Thyroid gland (tissue), 4 donors: ENCODE results near the gene DYRK1A. TPM values are rescaled to one million over a fixed set of nuclear protein-coding genes. Genes with fewer than 3 reads are reported as not detected.

Experiments
- DNase-seq, 2 donors: peaks; one replicate each; pipeline ENCODE4 v3.0.0-alpha.2; 2019
- H3K27ac ChIP-seq, 3 donors: fragments of 200-600 bp; sonication (generic); 1 replicate in 2 of 3; 2 replicates in 1 of 3; pipeline ENCODE4 v1.5.1; 2016 to 2019; ENCODE audit warnings: mild to moderate bottlenecking in 1 of 3, moderate library complexity in 1 of 3
- H3K27me3 ChIP-seq: fragments of 200-600 bp; sonication (generic); one replicate; pipeline ENCODE4 v1.5.1; 2019
- H3K36me3 ChIP-seq, 2 donors: fragments of 200-600 bp; sonication (generic); one replicate each; pipeline ENCODE4 v1.5.1; 2016 to 2019
- H3K4me1 ChIP-seq, 2 donors: fragments of 200-600 bp; sonication (generic); one replicate each; pipeline ENCODE4 v1.5.1; 2017 to 2019
- H3K4me3 ChIP-seq, 3 donors: fragments of 200-600 bp; sonication (generic); replicated peaks in 1 of 3; 1 replicate in 2 of 3; 2 replicates in 1 of 3; pipeline ENCODE4 v1.5.1; 2016; ENCODE audit warnings: mild to moderate bottlenecking in 1 of 3
- H3K9me3 ChIP-seq: fragments of 200-600 bp; sonication (generic); one replicate; pipeline ENCODE4 v1.5.1; 2017
- POLR2A ChIP-seq, 2 donors: fragments of 450-650 bp; IDR thresholded peaks; one replicate each; pipeline ENCODE4 v1.6.1; 2017; ENCODE audit warnings: antibody characterized with exemption in 2 of 2, mild to moderate bottlenecking in 2 of 2, moderate library complexity in 1 of 2
- WGBS, 2 donors: methylation state at CpG; one replicate each; pipeline ENCODE4 v1.1.5; 2017; 5-methylcytosine and 5-hydroxymethylcytosine counted together
- intact Hi-C: fragments of 100-400 bp; cut with DNase I; formaldehyde crosslinking; loops from one replicate; pipeline ENCODE4 v1.15.1; 2023
- total RNA-seq, 4 donors: library from RNA; depleted of rRNA; stranded (reverse); fragments of >200 nt; gene quantifications; one replicate each; pipeline ENCODE4 v1.2.3, GENCODE V29; 2016
- TF ChIP-seq, protein P1 (sequence below), 6 experiments: fragments of 200-600 bp in 3 of 6; fragments of 450-650 bp in 3 of 6; sonication (generic) in 3 of 6; IDR thresholded peaks; one replicate each; pipeline ENCODE4 v1.5.1; 2016 to 2019; ENCODE audit warnings: antibody characterized with exemption in 6 of 6, mild to moderate bottlenecking in 2 of 6, inconsistent platforms in 1 of 6, moderate library complexity in 1 of 6

The DYRK1A gene
- total RNA-seq, 4 donors from 2014 or later: 104 to 299 (median 116) TPM

- no peak overlapping the region for H3K4me3 ChIP-seq
- intact Hi-C loops: no loop called here
- H3K4me1 ChIP-seq: no peaks in the 10 kb centered on the region
- peaks cover 0 to 2% of the 10 kb centered on the region in 2 donors for H3K36me3 ChIP-seq
- 97 to 98% methylated on average over 1 of the region's 1 CpG for WGBS, 2 donors
- no peaks in the 10 kb centered on the region for H3K9me3 ChIP-seq
- no peak for DNase-seq
- no peak overlapping the region for H3K27ac ChIP-seq
- H3K27me3 ChIP-seq: no peaks in the 10 kb centered on the region
- TF ChIP-seq, protein P1, sequence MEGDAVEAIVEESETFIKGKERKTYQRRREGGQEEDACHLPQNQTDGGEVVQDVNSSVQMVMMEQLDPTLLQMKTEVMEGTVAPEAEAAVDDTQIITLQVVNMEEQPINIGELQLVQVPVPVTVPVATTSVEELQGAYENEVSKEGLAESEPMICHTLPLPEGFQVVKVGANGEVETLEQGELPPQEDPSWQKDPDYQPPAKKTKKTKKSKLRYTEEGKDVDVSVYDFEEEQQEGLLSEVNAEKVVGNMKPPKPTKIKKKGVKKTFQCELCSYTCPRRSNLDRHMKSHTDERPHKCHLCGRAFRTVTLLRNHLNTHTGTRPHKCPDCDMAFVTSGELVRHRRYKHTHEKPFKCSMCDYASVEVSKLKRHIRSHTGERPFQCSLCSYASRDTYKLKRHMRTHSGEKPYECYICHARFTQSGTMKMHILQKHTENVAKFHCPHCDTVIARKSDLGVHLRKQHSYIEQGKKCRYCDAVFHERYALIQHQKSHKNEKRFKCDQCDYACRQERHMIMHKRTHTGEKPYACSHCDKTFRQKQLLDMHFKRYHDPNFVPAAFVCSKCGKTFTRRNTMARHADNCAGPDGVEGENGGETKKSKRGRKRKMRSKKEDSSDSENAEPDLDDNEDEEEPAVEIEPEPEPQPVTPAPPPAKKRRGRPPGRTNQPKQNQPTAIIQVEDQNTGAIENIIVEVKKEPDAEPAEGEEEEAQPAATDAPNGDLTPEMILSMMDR (IDR thresholded peaks at IDR 0.05): no peak
- TF ChIP-seq POLR2A (IDR thresholded peaks at IDR 0.05): no peak
These were observed 132.1 kb downstream of the DYRK1A start for GRCh38 chr21:37498664-37499063.

- no peaks in the 10 kb centered on the region for H3K9me3 ChIP-seq
- no peak overlapping the region for H3K4me3 ChIP-seq
- DNase-seq: no peak
- H3K27me3 ChIP-seq: no peaks in the 10 kb centered on the region
- peaks cover 18 to 20% of the 10 kb centered on the region in 2 donors for H3K36me3 ChIP-seq
- WGBS, 2 donors: 94 to 99% methylated on average over 3 of the region's 3 CpGs
- peaks cover 7 to 15% of the 10 kb centered on the region in 2 donors for H3K4me1 ChIP-seq
- H3K27ac ChIP-seq: no peak overlapping the region
- intact Hi-C loops: no loop called here
- no peak for TF ChIP-seq POLR2A (IDR thresholded peaks at IDR 0.05)
- TF ChIP-seq, protein P1 (IDR thresholded peaks at IDR 0.05): no peak
These were observed 136.4 kb downstream of the DYRK1A start for GRCh38 chr21:37502947-37503346.

- H3K27ac ChIP-seq: no peak overlapping the region
- WGBS, 2 donors: 93 to 95% methylated on average over 5 of the region's 5 CpGs
- H3K9me3 ChIP-seq: no peaks in the 10 kb centered on the region
- H3K27me3 ChIP-seq: no peaks in the 10 kb centered on the region
- intact Hi-C loops: no loop called here
- no peak overlapping the region for H3K4me3 ChIP-seq
- no peak for TF ChIP-seq POLR2A (IDR thresholded peaks at IDR 0.05)
- TF ChIP-seq, protein P1 (IDR thresholded peaks at IDR 0.05): no peak
- H3K36me3 ChIP-seq: peaks cover 24 to 27% of the 10 kb centered on the region in 2 donors
- peaks cover 7 to 15% of the 10 kb centered on the region in 2 donors for H3K4me1 ChIP-seq
- DNase-seq: no peak
These were observed 137.4 kb downstream of the DYRK1A start for GRCh38 chr21:37503848-37504467.

DNA sequence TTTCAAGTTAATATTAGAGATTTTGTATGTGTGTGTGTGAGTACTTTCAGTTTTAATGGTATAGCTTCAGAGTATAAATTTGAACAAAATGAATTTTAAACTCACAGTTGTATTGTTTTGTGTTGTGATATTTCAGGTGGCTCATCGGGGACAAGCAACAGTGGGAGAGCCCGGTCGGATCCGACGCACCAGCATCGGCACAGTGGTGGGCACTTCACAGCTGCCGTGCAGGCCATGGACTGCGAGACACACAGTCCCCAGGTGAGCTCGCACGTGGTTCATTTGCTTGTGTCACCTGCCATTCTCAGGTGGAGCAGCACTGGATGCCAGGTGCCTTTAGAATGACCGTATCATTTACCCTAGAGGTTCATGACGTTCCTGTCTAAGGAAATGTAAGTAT is 139.4 kb downstream of the DYRK1A start:
- peaks cover 7 to 19% of the 10 kb centered on the region in 2 donors for H3K4me1 ChIP-seq
- H3K9me3 ChIP-seq: no peaks in the 10 kb centered on the region
- no peak for DNase-seq
- peaks cover 37% of the 10 kb centered on the region in 2 donors for H3K36me3 ChIP-seq
- no peaks in the 10 kb centered on the region for H3K27me3 ChIP-seq
- WGBS, 2 donors: 93 to 96% methylated on average over 12 of the region's 12 CpGs
- no peak overlapping the region for H3K27ac ChIP-seq
- H3K4me3 ChIP-seq: no peak overlapping the region
- TF ChIP-seq, protein P1 (IDR thresholded peaks at IDR 0.05): no peak
- TF ChIP-seq POLR2A (IDR thresholded peaks at IDR 0.05): no peak
- intact Hi-C loops: no loop called here

- intact Hi-C loops: no loop called here
- no peak overlapping the region for H3K4me3 ChIP-seq
- peaks cover 7 to 19% of the 10 kb centered on the region in 2 donors for H3K4me1 ChIP-seq
- whole genome bisulfite sequencing, 2 donors: 50 to 64% methylated on average over 3 of the region's 3 CpGs
- peak overlapping the region in 1 of 3 donors; percentile 22 for H3K27ac ChIP-seq
- no peaks in the 10 kb centered on the region for H3K27me3 ChIP-seq
- no peaks in the 10 kb centered on the region for H3K9me3 ChIP-seq
- peak; percentile 41 to 47 for DNase-seq
- no peak for TF ChIP-seq POLR2A (IDR thresholded peaks at IDR 0.05)
- TF ChIP-seq, protein P1 (IDR thresholded peaks at IDR 0.05): no peak
- peaks cover 46 to 50% of the 10 kb centered on the region in 2 donors for H3K36me3 ChIP-seq
These were observed 141.1 kb downstream of the DYRK1A start for GRCh38 chr21:37507716-37508115.
